ENCODE data around the gene CCDC154.

CCDC154 gene

GRCh38 chr16:1466968-1467521 is 22.7 kb upstream of the CCDC154 start:
- Histone ChIP-seq H3K27ac (ENCODE audit: poor library complexity, severe bottlenecking) (no peak overlapping the region), H3K27me3 (ENCODE audit: insufficient read depth, poor library complexity, severe bottlenecking) (no peaks in the 10 kb centered on the region), H3K36me3 (ENCODE audit: low read depth) (no peaks in the 10 kb centered on the region), H3K9me3 (ENCODE audit: severe bottlenecking) (no peaks in the 10 kb centered on the region), H3K4me3 (ENCODE audit: severe bottlenecking) (no peak overlapping the region), H3K4me1 (ENCODE audit: insufficient read depth, poor library complexity, severe bottlenecking) (no peaks in the 10 kb centered on the region)
- TF ChIP-seq CTCF (IDR thresholded peaks at IDR 0.05; ENCODE audit: poor library complexity, severe bottlenecking), result no peak
- DNase-seq (ENCODE audit: low spot score), result peak; percentile 56
- ATAC-seq (ENCODE audit: low read depth), result peak; percentile 55

GRCh38 chr16:1466054-1466453 is 21.7 kb upstream of the CCDC154 start:
- no peaks in the 10 kb centered on the region for H3K9me3 ChIP-seq (ENCODE audit: severe bottlenecking)
- H3K4me1 ChIP-seq (ENCODE audit: insufficient read depth, poor library complexity, severe bottlenecking), result no peaks in the 10 kb centered on the region
- no peaks in the 10 kb centered on the region for H3K36me3 ChIP-seq (ENCODE audit: low read depth)
- H3K27me3 ChIP-seq (ENCODE audit: insufficient read depth, poor library complexity, severe bottlenecking), result no peaks in the 10 kb centered on the region
- no peak for ATAC-seq (ENCODE audit: low read depth)
- no peak for TF ChIP-seq CTCF (IDR thresholded peaks at IDR 0.05; ENCODE audit: poor library complexity, severe bottlenecking)
- H3K4me3 ChIP-seq (ENCODE audit: severe bottlenecking), result no peak overlapping the region
- DNase-seq (ENCODE audit: low spot score), result peak; percentile 60
- no peak overlapping the region for H3K27ac ChIP-seq (ENCODE audit: poor library complexity, severe bottlenecking)

- no peak overlapping the region for H3K27ac ChIP-seq (ENCODE audit: poor library complexity, severe bottlenecking)
- H3K9me3 ChIP-seq (ENCODE audit: severe bottlenecking), result no peaks in the 10 kb centered on the region
- H3K4me3 ChIP-seq (ENCODE audit: severe bottlenecking), result no peak overlapping the region
- H3K36me3 ChIP-seq (ENCODE audit: low read depth), result no peaks in the 10 kb centered on the region
- ATAC-seq (ENCODE audit: low read depth) (no peak), DNase-seq (ENCODE audit: low spot score) (peak; percentile 47)
- TF ChIP-seq CTCF (IDR thresholded peaks at IDR 0.05; ENCODE audit: poor library complexity, severe bottlenecking), result no peak
- H3K4me1 ChIP-seq (ENCODE audit: insufficient read depth, poor library complexity, severe bottlenecking), result no peaks in the 10 kb centered on the region
- H3K27me3 ChIP-seq (ENCODE audit: insufficient read depth, poor library complexity, severe bottlenecking), result no peaks in the 10 kb centered on the region
Measured at GRCh38 chr16:1465567-1465915, 21.2 kb upstream of the CCDC154 start.

GRCh38 chr16:1464894-1465566 is 20.7 kb upstream of the CCDC154 start:
- no peak for ATAC-seq (ENCODE audit: low read depth)
- Histone ChIP-seq H3K4me1 (ENCODE audit: insufficient read depth, poor library complexity, severe bottlenecking) (no peaks in the 10 kb centered on the region), H3K27me3 (ENCODE audit: insufficient read depth, poor library complexity, severe bottlenecking) (no peaks in the 10 kb centered on the region), H3K4me3 (ENCODE audit: severe bottlenecking) (no peak overlapping the region), H3K27ac (ENCODE audit: poor library complexity, severe bottlenecking) (no peak overlapping the region), H3K36me3 (ENCODE audit: low read depth) (no peaks in the 10 kb centered on the region), H3K9me3 (ENCODE audit: severe bottlenecking) (no peaks in the 10 kb centered on the region)
- peak; percentile 56 for DNase-seq (ENCODE audit: low spot score)
- TF ChIP-seq CTCF (IDR thresholded peaks at IDR 0.05; ENCODE audit: poor library complexity, severe bottlenecking), result no peak

- no peaks in the 10 kb centered on the region for H3K9me3 ChIP-seq (ENCODE audit: severe bottlenecking)
- no peak for TF ChIP-seq CTCF (IDR thresholded peaks at IDR 0.05; ENCODE audit: poor library complexity, severe bottlenecking)
- no peak for ATAC-seq (ENCODE audit: low read depth)
- DNase-seq (ENCODE audit: low spot score), result no peak
- no peak overlapping the region for H3K4me3 ChIP-seq (ENCODE audit: severe bottlenecking)
- no peak overlapping the region for H3K27ac ChIP-seq (ENCODE audit: poor library complexity, severe bottlenecking)
- H3K27me3 ChIP-seq (ENCODE audit: insufficient read depth, poor library complexity, severe bottlenecking), result no peaks in the 10 kb centered on the region
- no peaks in the 10 kb centered on the region for H3K36me3 ChIP-seq (ENCODE audit: low read depth)
- no peaks in the 10 kb centered on the region for H3K4me1 ChIP-seq (ENCODE audit: insufficient read depth, poor library complexity, severe bottlenecking)
Measured at GRCh38 chr16:1464196-1464893, 20.0 kb upstream of the CCDC154 start.
